Uterus (tissue), 4 donors: ENCODE results near the gene PGLYRP3. TPM values are rescaled to one million over a fixed set of nuclear protein-coding genes. Genes with fewer than 3 reads are reported as not detected.

Experiments used
- DNase-seq, 2 donors: peaks; one replicate each; pipeline ENCODE4 v3.0.0-alpha.2; 2019 to 2020
- H3K27ac ChIP-seq, 2 donors: fragments of 200-600 bp; sonication (generic); 1 replicate in 1 of 2; 2 replicates in 1 of 2; pipeline ENCODE4 v1.5.1; 2016 to 2018
- H3K27me3 ChIP-seq, 2 donors: fragments of 200-600 bp; sonication (generic); one replicate each; pipeline ENCODE4 v1.5.1; 2018 to 2019; ENCODE audit warnings: control low read depth in 1 of 2
- H3K36me3 ChIP-seq, 2 donors: fragments of 200-600 bp; sonication (generic); one replicate each; pipeline ENCODE4 v1.5.1; 2019; ENCODE audit warnings: control low read depth in 1 of 2
- H3K4me1 ChIP-seq, 2 donors: fragments of 200-600 bp; sonication (generic); one replicate each; pipeline ENCODE4 v1.5.1; 2018 to 2019; ENCODE audit warnings: control low read depth in 1 of 2
- H3K4me3 ChIP-seq, 2 donors: fragments of 200-600 bp; sonication (generic); 1 replicate in 1 of 2; 2 replicates in 1 of 2; pipeline ENCODE4 v1.5.1; 2018 to 2019; ENCODE audit warnings: mild to moderate bottlenecking in 1 of 2
- H3K9me3 ChIP-seq, 2 donors: fragments of 200-600 bp; sonication (generic); one replicate each; pipeline ENCODE4 v1.5.1; 2019; ENCODE audit warnings: control low read depth in 1 of 2
- CTCF ChIP-seq, 4 experiments: fragments of 200-600 bp in 2 of 4; fragments of 450-650 bp in 2 of 4; sonication (generic) in 2 of 4; IDR thresholded peaks; one replicate each; pipeline ENCODE4 v1.5.1; 2016 to 2019; ENCODE audit warnings: antibody characterized with exemption in 4 of 4, mild to moderate bottlenecking in 2 of 4, moderate library complexity in 1 of 4
- POLR2A ChIP-seq, 2 donors: fragments of 450-650 bp; IDR thresholded peaks; one replicate each; pipeline ENCODE4 v1.6.1; 2016; ENCODE audit warnings: antibody characterized with exemption in 2 of 2, mild to moderate bottlenecking in 1 of 2, moderate library complexity in 1 of 2
- intact Hi-C: fragments of 100-400 bp; cut with DNase I; formaldehyde crosslinking; loops from one replicate; pipeline ENCODE4 v1.15.1; 2023; ENCODE audit warnings: low total_unique reads
- total RNA-seq, 4 donors: library from RNA; depleted of rRNA in 3 of 4; stranded (reverse); fragments of >200 nt in 3 of 4; gene quantifications; one replicate each; pipeline versions ENCODE4 v1.1.0 to v1.2.4, GENCODE V29; 2014 to 2023
- donor health status: DM: yes; HTN: yes; CAD: no.

The PGLYRP3 gene
- total RNA-seq, 4 donors from 2014 or later = not detected

- peaks cover 0 to 9% of the 10 kb centered on the region in 2 donors for H3K27me3 ChIP-seq
- DNase-seq = peak; percentile 65 to 68
- no peak overlapping the region for H3K4me3 ChIP-seq
- no peaks in the 10 kb centered on the region for H3K4me1 ChIP-seq
- no peak overlapping the region for H3K27ac ChIP-seq
- no peaks in the 10 kb centered on the region for H3K36me3 ChIP-seq
- H3K9me3 ChIP-seq = no peaks in the 10 kb centered on the region
- intact Hi-C loops = no loop called here
- TF ChIP-seq CTCF (IDR thresholded peaks at IDR 0.05) (peak; percentile 79 to 88 (median 83)), POLR2A (IDR thresholded peaks at IDR 0.05) (no peak)
These were observed 39.8 kb upstream of the PGLYRP3 start for GRCh38 chr1:153352523-153352922.

GRCh38 chr1:153350321-153350957, 37.7 kb upstream of the PGLYRP3 start:
- no peak for TF ChIP-seq POLR2A (IDR thresholded peaks at IDR 0.05)
- no peak for TF ChIP-seq CTCF (IDR thresholded peaks at IDR 0.05)
- H3K36me3 ChIP-seq = no peaks in the 10 kb centered on the region
- no peak overlapping the region for H3K4me3 ChIP-seq
- intact Hi-C loops = no loop called here
- no peaks in the 10 kb centered on the region for H3K4me1 ChIP-seq
- H3K9me3 ChIP-seq = no peaks in the 10 kb centered on the region
- H3K27me3 ChIP-seq = peaks cover 0 to 9% of the 10 kb centered on the region in 2 donors
- no peak for DNase-seq
- no peak overlapping the region for H3K27ac ChIP-seq

GRCh38 chr1:153349363-153350320, 36.9 kb upstream of the PGLYRP3 start:
- Histone ChIP-seq H3K36me3 (no peaks in the 10 kb centered on the region), H3K27me3 (peaks cover 0 to 9% of the 10 kb centered on the region in 2 donors), H3K9me3 (no peaks in the 10 kb centered on the region), H3K4me1 (no peaks in the 10 kb centered on the region), H3K27ac (no peak overlapping the region), H3K4me3 (no peak overlapping the region)
- no peak for TF ChIP-seq POLR2A (IDR thresholded peaks at IDR 0.05)
- no peak for TF ChIP-seq CTCF (IDR thresholded peaks at IDR 0.05)
- no peak for DNase-seq
- intact Hi-C loops = no loop called here

GRCh38 chr1:153348511-153349362, 36.0 kb upstream of the PGLYRP3 start, which contains the start of gene PGLYRP4:
PGLYRP4 (minus strand) TSS chr1:153348841; CDS start chr1:153347932, 909 bp downstream.
- DNase-seq = no peak
- TF ChIP-seq CTCF (IDR thresholded peaks at IDR 0.05) (no peak), POLR2A (IDR thresholded peaks at IDR 0.05) (no peak)
- Histone ChIP-seq H3K27ac (no peak within 1 kb of the TSS), H3K36me3 (no peaks in the 10 kb centered on the region), H3K4me3 (no peak within 1 kb of the TSS), H3K9me3 (no peaks in the 10 kb centered on the region), H3K27me3 (peaks cover 0 to 9% of the 10 kb centered on the region in 2 donors), H3K4me1 (no peaks in the 10 kb centered on the region)
- intact Hi-C loops = no loop called here
